Common myeloid progenitor, CD34-positive (primary cell): ENCODE measurements around the gene RHBG.
A peak's percentile ranks its signal among the peaks of the same experiment; 100 is the strongest.
"Not testable (repeated sequence)": the region's sequence is repeated elsewhere in the genome, so short reads cannot be mapped to it uniquely, and the experiment has no call there.

Experiments used
- CTCF ChIA-PET: fragments of 350-600 bp; sonication (Branson Sonifier 250); formaldehyde crosslinking; loops from one replicate; lab custom pipeline; 2021; ENCODE audit warnings: antibody characterized with exemption; lab: Charles Lee
- POLR2A ChIA-PET: fragments of 350-600 bp; sonication (Branson Sonifier 250); formaldehyde crosslinking; loops from one replicate; lab custom pipeline; 2021; ENCODE audit warnings: antibody characterized with exemption; lab: Charles Lee
- DNase-seq, 3 donors: peaks; one replicate each; pipeline versions ENCODE4 v3.0.0 to v3.0.0-alpha.2; 2013
- H3K27ac ChIP-seq, 2 experiments: 1 replicate in 1 of 2; 2 replicates in 1 of 2; pipeline ENCODE4 v1.7.0; 2013; ENCODE audit warnings: inconsistent platforms in 2 of 2, low read length in 2 of 2, mild to moderate bottlenecking in 2 of 2, low read depth in 1 of 2, moderate library complexity in 1 of 2; ENCODE audit not compliant: severe bottlenecking in 2 of 2, insufficient read depth in 1 of 2, poor library complexity in 1 of 2
- H3K27me3 ChIP-seq, 5 experiments: replicated peaks in 2 of 5; 1 replicate in 3 of 5; 2 replicates in 2 of 5; pipeline versions ENCODE4 v1.6.1 to v1.7.0; 2013; ENCODE audit warnings: low read length in 4 of 5, mild to moderate bottlenecking in 2 of 5, moderate library complexity in 2 of 5, inconsistent platforms in 1 of 5; ENCODE audit not compliant: insufficient read depth in 5 of 5, control insufficient read depth in 4 of 5
- H3K36me3 ChIP-seq, 4 experiments: 1 replicate in 2 of 4; 2 replicates in 2 of 4; pipeline versions ENCODE4 v1.6.1 to v1.7.0; 2013; ENCODE audit warnings: low read length in 3 of 4, control low read depth in 1 of 4, mild to moderate bottlenecking in 1 of 4; ENCODE audit not compliant: control insufficient read depth in 4 of 4, insufficient read depth in 4 of 4
- H3K4me1 ChIP-seq, 4 experiments: 1 replicate in 3 of 4; 2 replicates in 1 of 4; pipeline versions ENCODE4 v1.6.1 to v1.7.1; 2013; ENCODE audit warnings: low read length in 3 of 4, mild to moderate bottlenecking in 3 of 4, control low read depth in 1 of 4, inconsistent platforms in 1 of 4, moderate library complexity in 1 of 4; ENCODE audit not compliant: control insufficient read depth in 4 of 4, insufficient read depth in 4 of 4; ENCODE audit errors: control extremely low read depth in 1 of 4
- H3K4me3 ChIP-seq, 7 experiments: 1 replicate in 4 of 7; 2 replicates in 3 of 7; pipeline versions ENCODE4 v1.5.1 to v1.7.0; 2013; ENCODE audit warnings: mild to moderate bottlenecking in 7 of 7, low read length in 6 of 7, moderate library complexity in 6 of 7, inconsistent platforms in 2 of 7, low read depth in 2 of 7, control low read depth in 1 of 7; ENCODE audit not compliant: insufficient read depth in 4 of 7, control insufficient read depth in 1 of 7; ENCODE audit errors: extremely low read depth in 1 of 7
- H3K9me3 ChIP-seq, 5 experiments: 1 replicate in 4 of 5; 2 replicates in 1 of 5; pipeline versions ENCODE4 v1.6.1 to v1.7.1; 2013; ENCODE audit warnings: low read length in 4 of 5, mild to moderate bottlenecking in 2 of 5, inconsistent platforms in 1 of 5, low read depth in 1 of 5, moderate library complexity in 1 of 5; ENCODE audit not compliant: control insufficient read depth in 4 of 5, insufficient read depth in 2 of 5; ENCODE audit errors: control extremely low read depth in 1 of 5
- WGBS: methylation state at CpG from one replicate; pipeline ENCODE4 v1.1.5; 2013; ENCODE audit not compliant: insufficient coverage; 5-methylcytosine and 5-hydroxymethylcytosine counted together

Gene RHBG

DNA sequence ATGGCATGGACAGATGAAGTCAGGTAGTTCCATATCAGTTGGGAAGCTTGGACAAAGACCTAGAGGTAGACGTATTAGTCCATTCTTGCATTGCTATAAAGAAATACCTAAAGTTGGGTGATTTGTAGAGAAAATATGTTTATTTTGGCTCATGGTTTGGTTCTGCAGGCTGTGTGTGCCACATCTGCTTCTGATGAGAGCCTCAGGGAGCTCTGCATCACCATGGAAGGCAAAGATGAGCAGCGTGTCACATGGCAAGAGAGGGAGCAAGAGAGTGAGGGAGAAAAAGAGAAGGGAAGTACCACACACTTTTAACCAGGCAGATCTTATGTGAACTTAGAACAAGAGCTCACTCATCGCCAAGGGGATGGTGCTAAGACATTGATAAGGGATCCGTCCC is 21.7 kb upstream of the RHBG start:
- WGBS, result 100% methylated on average over 2 of the region's 4 CpGs
- Histone ChIP-seq H3K27ac (no peak overlapping the region), H3K4me1 (no peaks in the 10 kb centered on the region)

DNA sequence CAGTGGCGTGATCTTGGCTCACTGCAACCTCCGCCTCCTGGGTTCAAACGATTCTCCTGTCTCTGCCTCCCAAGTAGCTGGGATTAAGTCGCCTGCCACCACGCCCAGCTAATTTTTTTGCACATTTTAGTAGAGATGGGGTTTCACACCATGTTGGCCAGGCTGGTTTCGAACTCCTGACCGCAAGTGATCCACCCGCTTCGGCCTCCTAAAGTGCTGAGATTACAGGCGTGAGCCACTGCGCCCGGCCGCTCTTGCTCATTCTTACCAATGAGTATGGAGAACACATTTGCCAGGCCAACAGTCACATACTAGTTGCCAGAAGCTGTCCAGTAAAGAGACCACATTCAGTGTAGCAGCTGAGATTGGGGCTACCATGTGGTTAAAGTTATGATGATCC is 16.5 kb upstream of the RHBG start:
- ChIA-PET CTCF (interaction anchor here (1.1 kb wide), 1 partner anchor 94 kb away, joined by 3 read pairs; no protein-coding TSS in a partner anchor), POLR2A (interaction anchor here (0.6 kb wide), 1 partner anchor 11 kb away, joined by 6 read pairs; no protein-coding TSS in a partner anchor)
- not testable (repeated sequence) for H3K4me1 ChIP-seq, H3K27ac ChIP-seq, H3K4me3 ChIP-seq, H3K36me3 ChIP-seq, DNase-seq, H3K9me3 ChIP-seq
- WGBS, result 96% methylated on average over 12 of the region's 13 CpGs
- peaks cover 0 to 11% (median 2%) of the 10 kb centered on the region in 5 experiments for H3K27me3 ChIP-seq

More for the DNA sequence above, 21.7 kb upstream of the RHBG start:
- ChIA-PET CTCF (interaction anchor here (1.1 to 2.4 kb wide), 5 partner anchors 11 to 99 kb away, joined by 3 to 8 read pairs (median 3); no protein-coding TSS in a partner anchor), POLR2A (no interaction called here)
- Histone ChIP-seq H3K9me3 (no peaks in the 10 kb centered on the region), H3K27me3 (peaks cover 0 to 9% (median 0%) of the 10 kb centered on the region in 5 experiments), H3K4me3 (no peak overlapping the region), H3K36me3 (no peaks in the 10 kb centered on the region)
- DNase-seq, result no peak

DNA sequence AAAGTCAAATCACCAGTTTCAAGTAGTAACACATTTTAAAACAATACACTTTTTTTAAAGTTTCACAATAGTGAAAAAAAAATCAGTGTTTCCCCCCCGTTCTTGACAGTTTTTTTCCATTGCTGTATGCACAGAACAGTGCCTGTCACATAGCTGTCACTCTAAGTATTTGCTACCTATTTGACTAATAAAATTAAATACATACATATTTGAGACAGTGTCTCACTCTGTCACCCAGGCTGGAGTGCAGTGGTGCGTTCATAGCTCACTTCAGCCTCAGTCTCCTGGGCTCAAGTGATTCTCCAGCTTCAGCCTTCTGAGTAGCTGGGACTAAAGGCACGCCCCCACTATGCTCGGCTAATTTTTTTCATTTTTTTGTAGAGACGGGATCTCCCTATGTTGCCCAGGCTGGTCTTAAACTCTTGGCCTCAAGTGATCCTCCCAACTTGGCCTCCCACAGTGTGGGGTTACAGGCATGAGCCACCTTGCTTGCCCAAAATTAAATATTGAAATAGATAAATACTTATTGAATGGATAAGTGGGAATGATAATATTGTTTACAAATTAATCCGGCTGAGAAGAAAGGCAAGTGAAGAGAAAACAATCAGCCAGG is 12.6 kb upstream of the RHBG start:
- Histone ChIP-seq H3K27ac (no peak overlapping the region), H3K27me3 (peaks cover 0 to 11% (median 4%) of the 10 kb centered on the region in 5 experiments), H3K4me3 (no peak overlapping the region), H3K36me3 (no peaks in the 10 kb centered on the region), H3K9me3 (no peaks in the 10 kb centered on the region), H3K4me1 (peaks cover 0 to 7% (median 5%) of the 10 kb centered on the region in 4 experiments)
- WGBS, result 81% methylated on average over 6 of the region's 6 CpGs
- ChIA-PET POLR2A (interaction anchor here (0.7 kb wide), 1 partner anchor 21 kb away, joined by 3 read pairs; no protein-coding TSS in a partner anchor), CTCF (interaction anchor here (0.7 to 1.5 kb wide), 8 partner anchors 10 to 89 kb away, joined by 3 to 5 read pairs (median 3); no protein-coding TSS in a partner anchor)
- DNase-seq, result no peak

DNA sequence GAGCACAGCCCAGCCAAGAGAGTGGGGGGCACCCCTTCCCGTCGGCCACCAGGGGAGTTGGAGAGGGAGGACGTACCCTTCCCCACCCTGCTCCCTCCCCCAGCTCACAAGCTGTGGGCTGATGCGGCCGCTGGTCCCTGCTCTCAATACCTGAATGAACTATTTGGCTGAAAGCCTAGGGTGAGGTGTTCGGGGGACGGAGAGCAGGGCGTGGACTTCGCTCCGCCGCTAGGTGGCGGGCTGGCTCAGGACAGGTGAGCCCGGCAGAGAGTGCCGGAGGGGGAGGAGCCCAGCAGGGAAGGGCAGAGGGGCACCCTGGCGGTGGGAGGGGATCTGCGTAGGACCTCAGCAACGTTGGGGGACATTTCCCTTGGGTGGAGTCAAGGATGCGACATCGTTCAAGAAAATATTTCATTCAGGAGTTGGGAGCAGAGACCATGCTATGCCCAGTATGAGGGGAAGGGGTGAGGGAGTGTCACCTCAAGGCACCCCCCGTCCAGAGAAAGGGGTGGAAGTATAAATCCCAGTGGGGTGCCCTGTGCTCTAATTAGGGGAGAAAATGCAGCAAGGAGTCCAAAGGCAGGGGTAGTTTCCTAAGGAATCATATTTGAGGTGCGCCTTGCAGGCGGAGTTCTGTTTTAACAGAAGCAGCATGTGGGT is 12.0 kb upstream of the RHBG start:
- no peaks in the 10 kb centered on the region for H3K36me3 ChIP-seq
- H3K4me1 ChIP-seq, result peaks cover 0 to 7% (median 5%) of the 10 kb centered on the region in 4 experiments
- ChIA-PET CTCF (interaction anchor here (0.7 to 2.6 kb wide), 9 partner anchors 9 to 89 kb away, joined by 3 to 18 read pairs (median 3); no protein-coding TSS in a partner anchor), POLR2A (no interaction called here)
- DNase-seq, result peak; percentile 68 to 73 (median 70)
- H3K27ac ChIP-seq, result no peak overlapping the region
- H3K27me3 ChIP-seq, result peaks cover 0 to 11% (median 4%) of the 10 kb centered on the region in 5 experiments
- H3K4me3 ChIP-seq, result peak overlapping the region in 2 of 7 experiments; percentile 11 to 45
- no peaks in the 10 kb centered on the region for H3K9me3 ChIP-seq
- 13% methylated on average over 17 of the region's 22 CpGs for WGBS

DNA sequence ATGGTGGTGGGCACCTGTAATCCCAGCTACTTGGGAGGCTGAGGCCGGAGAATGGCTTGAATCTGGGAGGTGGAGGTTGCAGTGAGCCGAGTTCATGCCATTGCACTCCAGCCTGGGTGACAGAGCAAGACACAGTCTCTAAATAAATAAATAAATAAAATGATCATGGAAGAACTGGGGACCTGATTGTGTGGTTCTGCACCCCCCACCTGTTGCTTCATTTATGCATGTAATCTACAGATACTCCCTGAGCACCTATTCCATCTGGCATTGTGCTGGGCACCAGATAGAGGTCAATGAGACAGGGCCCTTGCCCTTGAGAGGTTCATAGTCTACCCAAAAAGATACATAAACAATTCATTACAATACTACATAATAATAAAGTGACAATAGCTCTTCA is 11.0 kb upstream of the RHBG start:
- ChIA-PET CTCF (interaction anchor here (0.8 to 2.6 kb wide), 4 partner anchors 20 to 88 kb away, joined by 4 to 18 read pairs (median 8); no protein-coding TSS in a partner anchor), POLR2A (interaction anchor here (0.9 kb wide), 1 partner anchor 11 kb away, joined by 3 read pairs; the partner anchor contains the start of gene RHBG)
- 100% methylated on average over 1 of the region's 2 CpGs for WGBS
- H3K9me3 ChIP-seq, result no peaks in the 10 kb centered on the region
- no peak for DNase-seq
- peaks cover 0 to 7% (median 5%) of the 10 kb centered on the region in 4 experiments for H3K4me1 ChIP-seq
- no peak overlapping the region for H3K4me3 ChIP-seq
- H3K27ac ChIP-seq, result no peak overlapping the region
- no peaks in the 10 kb centered on the region for H3K36me3 ChIP-seq
- peaks cover 0 to 11% (median 4%) of the 10 kb centered on the region in 5 experiments for H3K27me3 ChIP-seq

DNA sequence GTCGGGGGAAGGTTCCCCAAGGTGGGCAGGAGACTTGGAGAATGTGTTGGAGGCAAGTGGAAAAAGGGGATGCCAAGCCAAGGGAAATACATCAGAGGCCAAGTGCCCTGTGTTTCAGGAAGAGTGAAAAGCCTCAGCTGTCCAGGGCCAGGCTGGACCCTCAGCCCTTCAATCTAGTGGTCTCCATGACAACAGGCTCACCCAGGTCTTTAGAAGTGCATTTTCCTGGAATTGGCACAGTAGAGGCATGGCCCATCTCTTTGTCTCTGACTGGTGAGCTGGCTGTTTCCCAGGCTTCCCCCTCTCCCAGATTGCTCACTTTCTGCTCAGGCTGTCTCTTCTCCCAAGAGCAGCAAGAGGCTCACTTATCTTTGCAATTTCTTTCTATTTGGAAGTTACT is 10.4 kb upstream of the RHBG start:
- ChIA-PET CTCF (interaction anchor here (0.8 to 3.5 kb wide), 10 partner anchors 11 to 87 kb away, joined by 3 to 18 read pairs (median 4); no protein-coding TSS in a partner anchor), POLR2A (interaction anchor here (0.9 to 2.0 kb wide), 2 partner anchors 10 kb away, joined by 3 to 5 read pairs; partner anchors contain the start of gene RHBG)
- no peak overlapping the region for H3K27ac ChIP-seq
- no peak for DNase-seq
- H3K4me3 ChIP-seq, result no peak overlapping the region
- no CpG with 5 or more reads among the region's 1 CpG for WGBS
- peaks cover 0 to 7% (median 5%) of the 10 kb centered on the region in 4 experiments for H3K4me1 ChIP-seq
- H3K36me3 ChIP-seq, result no peaks in the 10 kb centered on the region
- no peaks in the 10 kb centered on the region for H3K9me3 ChIP-seq
- H3K27me3 ChIP-seq, result peaks cover 0 to 11% (median 4%) of the 10 kb centered on the region in 5 experiments
